Neural progenitor cell (in vitro differentiated cells): ENCODE measurements around the gene SPTB. TPM values are rescaled to one million over a fixed set of nuclear protein-coding genes. Genes with fewer than 3 reads are reported as not detected.
A peak's percentile ranks its signal among the peaks of the same experiment; 100 is the strongest.

Experiments
- DNase-seq: peaks from one replicate; pipeline ENCODE4 v3.0.0-alpha.2; 2016; ENCODE audit warnings: low spot score
- H2AFZ ChIP-seq: fragments of 200-600 bp; sonication (generic); replicated peaks from 2 replicates; pipeline ENCODE4 v1.6.1; 2016; ENCODE audit warnings: antibody characterized with exemption
- H3F3A ChIP-seq: fragments of 200-600 bp; sonication (generic); 2 replicates; pipeline ENCODE4 v1.6.1; 2016; ENCODE audit warnings: antibody characterized with exemption, low read depth
- H3K27ac ChIP-seq: fragments of 200-600 bp; sonication (generic); 2 replicates; pipeline ENCODE4 v1.5.1; 2016; ENCODE audit warnings: mild to moderate bottlenecking
- H3K27me3 ChIP-seq: fragments of 200-600 bp; sonication (generic); 2 replicates; pipeline ENCODE4 v1.6.1; 2016; ENCODE audit warnings: mild to moderate bottlenecking, moderate library complexity
- H3K36me3 ChIP-seq: fragments of 200-600 bp; sonication (generic); 2 replicates; pipeline ENCODE4 v1.5.1; 2016
- H3K4me1 ChIP-seq: fragments of 200-600 bp; sonication (generic); 2 replicates; pipeline ENCODE4 v1.6.1; 2016; ENCODE audit warnings: mixed run types
- H3K4me2 ChIP-seq: fragments of 200-600 bp; sonication (generic); 2 replicates; pipeline ENCODE4 v1.6.1; 2016
- H3K4me3 ChIP-seq: fragments of 200-600 bp; sonication (generic); 2 replicates; pipeline ENCODE4 v1.5.1; 2016
- H3K79me2 ChIP-seq: fragments of 200-600 bp; sonication (generic); 2 replicates; pipeline ENCODE4 v1.6.1; 2016; ENCODE audit warnings: low read depth
- H3K9ac ChIP-seq: fragments of 200-600 bp; sonication (generic); 2 replicates; pipeline ENCODE4 v1.6.1; 2016
- H3K9me3 ChIP-seq: fragments of 200-600 bp; sonication (generic); 2 replicates; pipeline ENCODE4 v1.5.1; 2016; ENCODE audit warnings: low read depth
- H4K20me1 ChIP-seq: fragments of 200-600 bp; sonication (generic); 2 replicates; pipeline ENCODE4 v1.6.1; 2016; ENCODE audit warnings: low read depth
- H3K27ac Mint-ChIP-seq: 3 replicates; pipeline ENCODE4 v1.8.0; 2021; ENCODE audit warnings: mixed read lengths
- H3K27me3 Mint-ChIP-seq: 2 replicates; pipeline ENCODE4 v1.8.0; 2022; ENCODE audit warnings: low read depth, mild to moderate bottlenecking, inconsistent platforms, moderate library complexity, mixed read lengths; ENCODE audit not compliant: insufficient read depth
- H3K36me3 Mint-ChIP-seq: 3 replicates; pipeline ENCODE4 v1.8.0; 2021; ENCODE audit warnings: mixed read lengths
- H3K4me1 Mint-ChIP-seq: 3 replicates; pipeline ENCODE4 v1.8.0; 2021; ENCODE audit warnings: mixed read lengths
- H3K4me3 Mint-ChIP-seq: 3 replicates; pipeline ENCODE4 v1.8.0; 2021; ENCODE audit warnings: mild to moderate bottlenecking, moderate library complexity, mixed read lengths
- H3K9me3 Mint-ChIP-seq: 3 replicates; pipeline ENCODE4 v1.8.0; 2020; ENCODE audit warnings: mixed read lengths
- CTCF ChIP-seq: fragments of 200-600 bp; sonication (generic); IDR thresholded peaks from 2 replicates; pipeline ENCODE4 v1.5.1; 2017; ENCODE audit warnings: antibody characterized with exemption, mild to moderate bottlenecking
- EZH2 ChIP-seq: fragments of 200-600 bp; sonication (generic); IDR thresholded peaks from 2 replicates; pipeline ENCODE4 v1.6.1; 2017; ENCODE audit warnings: antibody characterized with exemption, mild to moderate bottlenecking, moderate library complexity
- EZH2phosphoT487 ChIP-seq: fragments of 200-600 bp; sonication (generic); IDR thresholded peaks from 2 replicates; pipeline ENCODE4 v1.6.1; 2017; ENCODE audit warnings: antibody characterized with exemption
- total RNA-seq: library from RNA; depleted of rRNA; stranded (reverse); fragments of >200 nt; gene quantifications from 2 replicates; pipeline ENCODE4 v1.2.3, GENCODE V29; 2015; ENCODE audit warnings: low replicate concordance

SPTB gene
- total RNA-seq, 1 donor from 2014 or later: 0.09 TPM

- Histone ChIP-seq H3K27me3 (peaks cover 8% of the 10 kb centered on the region), H3K4me3 (no peak overlapping the region), H3K79me2 (no peaks in the 10 kb centered on the region), H3F3A (peaks cover 10% of the 10 kb centered on the region), H3K4me2 (no peak overlapping the region), H3K9ac (no peak overlapping the region), H3K4me1 (peaks cover 20% of the 10 kb centered on the region), H3K9me3 (no peaks in the 10 kb centered on the region), H3K36me3 (no peaks in the 10 kb centered on the region), H2AFZ (no peak overlapping the region), H3K27ac (no peak overlapping the region), H4K20me1 (no peaks in the 10 kb centered on the region)
- no peak for TF ChIP-seq CTCF
- TF ChIP-seq EZH2phosphoT487: no peak
- no peak for TF ChIP-seq EZH2
- peaks cover 14% of the 10 kb centered on the region for H3K4me1 Mint-ChIP-seq
- no peak overlapping the region for H3K4me3 Mint-ChIP-seq
- H3K27me3 Mint-ChIP-seq: peaks cover 8% of the 10 kb centered on the region
- DNase-seq: peak; percentile 20
- H3K36me3 Mint-ChIP-seq: no peaks in the 10 kb centered on the region
- peaks cover 2% of the 10 kb centered on the region for H3K9me3 Mint-ChIP-seq
- H3K27ac Mint-ChIP-seq: no peak overlapping the region
Observed at GRCh38 chr14:64768401-64769095, 111.2 kb downstream of the SPTB start.

GRCh38 chr14:64767215-64767964 lies 112.3 kb downstream of the SPTB start:
- H4K20me1 ChIP-seq: no peaks in the 10 kb centered on the region
- no peak overlapping the region for H3K27ac ChIP-seq
- H3K4me1 Mint-ChIP-seq: peaks cover 26% of the 10 kb centered on the region
- H3K79me2 ChIP-seq: no peaks in the 10 kb centered on the region
- H2AFZ ChIP-seq: peak overlapping the region; percentile 82
- H3K4me1 ChIP-seq: peaks cover 32% of the 10 kb centered on the region
- TF ChIP-seq EZH2phosphoT487: no peak
- TF ChIP-seq EZH2: no peak
- TF ChIP-seq CTCF: no peak
- no peak for DNase-seq
- no peaks in the 10 kb centered on the region for H3K36me3 ChIP-seq
- no peaks in the 10 kb centered on the region for H3K9me3 ChIP-seq
- no peak overlapping the region for H3K9ac ChIP-seq
- H3K4me3 Mint-ChIP-seq: peak overlapping the region; percentile 57
- no peak overlapping the region for H3K4me2 ChIP-seq
- no peaks in the 10 kb centered on the region for H3K36me3 Mint-ChIP-seq
- peaks cover 11% of the 10 kb centered on the region for H3K27me3 Mint-ChIP-seq
- H3K4me3 ChIP-seq: no peak overlapping the region
- H3K27ac Mint-ChIP-seq: peak overlapping the region; percentile 82
- peaks cover 8% of the 10 kb centered on the region for H3K27me3 ChIP-seq
- no peaks in the 10 kb centered on the region for H3K9me3 Mint-ChIP-seq
- H3F3A ChIP-seq: peaks cover 12% of the 10 kb centered on the region

- no peak overlapping the region for H3K27ac ChIP-seq
- TF ChIP-seq EZH2phosphoT487 (no peak), EZH2 (no peak), CTCF (peak; percentile 30)
- H3K4me1 ChIP-seq: peaks cover 38% of the 10 kb centered on the region
- peak overlapping the region; percentile 15 for H3K4me2 ChIP-seq
- H3K79me2 ChIP-seq: no peaks in the 10 kb centered on the region
- peak overlapping the region; percentile 82 for H2AFZ ChIP-seq
- H3K27ac Mint-ChIP-seq: no peak overlapping the region
- peak; percentile 59 for DNase-seq
- H3K4me1 Mint-ChIP-seq: peaks cover 34% of the 10 kb centered on the region
- H3K9me3 ChIP-seq: no peaks in the 10 kb centered on the region
- H3K36me3 ChIP-seq: no peaks in the 10 kb centered on the region
- no peaks in the 10 kb centered on the region for H3K36me3 Mint-ChIP-seq
- H3F3A ChIP-seq: peaks cover 12% of the 10 kb centered on the region
- peaks cover 13% of the 10 kb centered on the region for H3K27me3 Mint-ChIP-seq
- no peak overlapping the region for H3K4me3 ChIP-seq
- H3K27me3 ChIP-seq: peaks cover 8% of the 10 kb centered on the region
- no peak overlapping the region for H3K9ac ChIP-seq
- H4K20me1 ChIP-seq: no peaks in the 10 kb centered on the region
- H3K4me3 Mint-ChIP-seq: no peak overlapping the region
- H3K9me3 Mint-ChIP-seq: no peaks in the 10 kb centered on the region
Observed at GRCh38 chr14:64766430-64767151, 113.1 kb downstream of the SPTB start.
